GM19455 (cell line): Measurements from ENCODE around the gene POP5.
"Not testable (repeated sequence)": the region's sequence is repeated elsewhere in the genome, so short reads cannot be mapped to it uniquely, and the experiment has no call there.

Experiments used
- ATAC-seq: cut with Tn5 transposase; IDR thresholded peaks from one replicate; pipeline ENCODE4 v1.9.1; 2021; ENCODE audit not compliant: unreplicated experiment

Gene POP5

GRCh38 chr12:120580787-120581723, at the start of gene POP5:
Gene POP5 (minus strand): TSS chr12:120581402. CDS start chr12:120581362, 40 bp downstream.
- peak; percentile 92 for ATAC-seq

- ATAC-seq = no peak
These were observed 49.1 kb upstream of the POP5 start for GRCh38 chr12:120630104-120630892.

DNA sequence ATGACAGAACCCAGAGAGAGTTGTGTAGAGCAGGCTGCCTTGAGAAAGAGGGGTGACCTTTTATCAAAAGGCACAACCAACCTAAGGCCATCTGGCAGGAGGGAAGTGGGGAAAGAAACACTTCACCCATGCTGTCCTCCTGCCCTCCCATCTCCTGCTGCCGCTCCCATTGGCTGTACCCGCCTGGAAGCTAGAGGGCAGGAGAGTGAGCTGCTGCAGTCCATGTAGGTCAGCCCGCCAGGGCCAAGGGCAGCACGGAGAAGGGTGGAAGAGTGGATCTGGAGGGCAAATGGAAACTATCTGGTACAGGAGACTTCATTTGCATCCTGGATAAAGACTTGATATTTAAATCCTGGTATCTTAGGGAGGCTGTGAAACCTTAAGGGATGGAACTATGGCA, 47.7 kb upstream of the POP5 start:
- no peak for ATAC-seq

GRCh38 chr12:120625557-120626419, 44.6 kb upstream of the POP5 start:
- ATAC-seq = no peak

DNA sequence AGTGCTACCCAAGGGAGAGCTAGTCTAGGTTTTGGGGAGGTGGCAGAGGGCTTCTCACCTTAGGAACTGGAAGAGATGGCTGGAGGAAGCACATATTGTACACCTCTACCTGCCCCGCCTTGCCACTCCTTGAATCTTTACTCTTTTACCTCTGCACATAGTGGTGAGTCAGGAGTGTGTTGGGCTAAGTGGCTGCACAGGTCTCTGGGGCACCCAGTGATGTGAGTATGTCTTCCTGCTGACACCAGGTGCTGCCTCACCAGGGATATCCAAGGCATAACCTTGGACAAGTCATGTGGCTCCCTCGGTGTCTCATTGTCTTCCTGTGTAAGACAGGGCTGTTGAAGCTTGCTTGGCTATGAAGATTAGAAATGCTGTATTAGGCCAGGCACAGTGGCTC, 39.4 kb upstream of the POP5 start:
- ATAC-seq = no peak

DNA sequence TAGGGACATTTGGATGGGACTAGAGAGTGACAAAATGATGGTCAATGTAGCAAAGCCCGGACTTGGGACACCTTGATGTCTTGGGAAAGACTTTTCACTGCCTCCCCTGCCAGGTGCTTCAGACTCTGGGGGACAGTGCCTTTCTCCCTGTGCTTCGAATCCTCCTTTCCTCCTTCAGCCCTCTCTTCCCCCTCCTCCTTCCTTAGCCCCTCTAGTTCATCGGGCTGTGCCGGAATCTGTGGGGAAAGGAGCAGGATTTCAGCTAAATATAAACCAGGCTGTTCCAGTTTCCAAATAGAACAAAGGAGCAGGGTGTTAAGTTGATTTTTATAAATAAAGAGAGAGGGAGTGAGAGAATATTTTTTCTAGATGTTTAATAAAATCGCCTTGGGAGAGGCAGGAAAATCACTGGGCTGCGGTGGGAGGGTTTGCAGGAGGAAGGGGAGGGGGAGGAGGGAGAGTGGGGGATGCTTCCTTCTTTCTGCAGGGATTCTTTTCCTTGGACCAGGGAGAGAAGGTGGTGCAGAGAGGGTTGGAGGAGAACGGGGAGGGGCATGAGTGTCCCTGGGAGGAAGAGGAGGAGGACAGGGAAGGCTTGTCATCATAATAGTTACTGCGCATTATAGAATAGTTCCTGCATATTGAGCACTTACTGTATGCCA, 37.9 kb upstream of the POP5 start:
- no peak for ATAC-seq

- not testable (repeated sequence) for ATAC-seq
These were observed 36.6 kb upstream of the POP5 start for GRCh38 chr12:120617767-120618166.

- ATAC-seq = not testable (repeated sequence)
These were observed 36.0 kb upstream of the POP5 start for GRCh38 chr12:120617193-120617592.

DNA sequence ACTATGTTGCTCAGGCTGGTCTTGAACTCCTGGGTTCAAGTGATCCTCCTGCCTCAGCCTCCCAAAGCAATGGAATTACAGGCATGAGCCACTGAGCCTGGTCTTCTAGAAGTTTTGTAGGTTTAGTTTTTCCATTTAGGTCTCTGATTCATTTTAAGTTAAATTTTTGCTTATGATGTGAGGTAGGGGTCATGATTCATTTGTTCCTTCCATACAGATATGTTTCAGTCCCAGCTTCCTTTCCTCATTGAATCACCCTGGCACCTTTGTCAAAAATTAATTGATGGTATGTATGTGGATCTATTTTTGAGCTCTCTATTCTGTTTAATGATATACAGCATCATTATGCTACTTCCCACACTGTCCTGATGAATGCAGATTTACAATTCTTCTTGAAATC, 33.6 kb upstream of the POP5 start:
- ATAC-seq = no peak

DNA sequence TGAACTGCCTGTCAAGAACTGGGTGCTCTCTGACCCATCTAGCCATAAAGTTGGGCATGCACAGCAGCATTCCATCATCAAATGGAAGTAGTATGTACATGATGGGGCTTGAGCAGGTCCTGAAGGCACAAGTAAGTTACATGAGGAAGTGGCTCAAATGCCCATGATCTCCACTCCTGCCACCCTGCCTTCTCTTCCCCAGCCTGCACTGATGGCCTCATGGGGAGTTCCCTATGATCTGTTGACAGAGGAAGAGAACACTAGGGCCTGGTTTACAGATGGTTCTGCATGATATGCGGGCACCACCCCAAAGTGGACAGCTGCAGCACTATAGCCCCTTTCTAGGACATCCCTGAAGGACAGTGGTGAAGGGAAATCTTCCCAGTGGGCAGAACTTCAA, 30.3 kb upstream of the POP5 start:
- ATAC-seq = not testable (repeated sequence)

DNA sequence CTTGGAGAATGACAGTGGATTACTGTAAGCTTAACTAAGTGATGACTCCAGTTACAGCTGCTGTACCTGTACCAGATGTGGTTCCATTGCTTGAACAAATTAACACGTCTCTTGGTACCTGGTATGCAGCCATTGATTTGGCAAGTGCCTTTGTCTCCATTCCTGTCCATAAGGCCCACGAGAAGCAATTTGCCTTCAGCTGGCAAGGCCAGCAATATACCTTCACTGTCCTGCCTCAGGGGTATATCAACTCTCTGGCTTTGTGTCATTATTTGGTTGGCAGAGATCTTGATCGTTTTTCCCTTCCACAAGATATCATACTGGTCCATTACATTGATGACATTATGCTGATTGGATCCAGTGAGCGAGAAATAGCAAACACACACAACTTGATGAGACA, 29.4 kb upstream of the POP5 start:
- ATAC-seq = no peak

DNA sequence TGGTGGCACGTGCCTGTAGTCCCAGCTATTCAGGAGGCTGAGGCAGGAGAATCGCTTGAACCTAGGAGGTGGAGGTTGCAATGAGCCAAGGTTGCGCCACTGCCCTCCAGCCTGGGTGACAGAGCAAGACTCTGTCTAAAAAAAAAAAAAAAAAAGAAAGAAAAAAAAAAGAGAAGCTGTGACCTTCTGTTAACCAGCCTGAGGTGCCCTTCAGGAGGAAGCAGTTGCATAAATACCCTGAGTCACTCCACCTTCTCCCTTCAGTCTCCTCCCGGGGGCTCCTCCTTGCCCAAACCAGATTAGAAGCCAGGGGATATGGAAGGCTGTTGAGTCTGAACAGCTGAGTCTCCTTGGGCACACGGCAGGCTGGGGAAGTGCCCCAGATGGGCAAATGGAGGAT, 21.2 kb upstream of the POP5 start:
- not testable (repeated sequence) for ATAC-seq

DNA sequence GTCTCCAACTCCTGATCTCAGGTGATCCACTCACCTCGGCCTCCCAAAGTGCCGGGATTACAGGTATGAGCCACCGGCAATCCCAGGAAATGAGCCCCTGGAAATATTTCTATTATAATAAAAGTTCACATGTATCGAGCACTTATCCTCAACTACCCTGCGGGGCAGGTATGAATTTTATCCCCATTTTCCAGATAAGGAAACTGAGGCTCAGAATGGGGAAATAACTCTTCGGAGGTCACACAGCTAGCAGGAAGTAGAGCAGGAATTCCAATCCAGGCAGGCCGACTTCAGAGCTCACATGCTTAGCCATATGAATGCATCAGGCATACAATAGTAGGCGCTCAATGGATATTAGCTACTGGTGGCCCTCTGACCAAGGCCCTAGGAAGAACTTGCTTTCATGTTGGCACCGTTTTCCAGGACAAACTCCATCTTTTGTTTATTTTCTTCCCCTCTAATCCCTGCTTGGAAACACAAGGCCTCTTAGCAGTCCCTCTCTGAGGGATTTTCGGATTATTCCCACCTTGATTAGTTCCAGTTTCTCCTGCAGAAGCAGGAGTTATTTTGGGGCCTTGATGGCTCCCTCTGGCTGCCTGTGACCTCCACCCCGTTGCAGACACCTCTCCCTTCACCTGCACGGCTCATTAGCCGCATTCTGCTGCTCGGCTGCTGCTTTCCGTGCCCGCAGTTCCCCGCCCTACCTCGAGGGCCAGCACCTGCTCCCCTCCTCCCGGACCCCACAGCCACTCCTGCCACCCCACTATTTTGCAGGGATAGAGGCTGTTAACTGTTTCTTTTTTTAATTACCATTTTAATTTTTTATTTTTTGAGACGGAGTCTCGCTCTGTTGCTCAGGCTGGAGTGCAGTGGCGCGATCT, 18.7 kb upstream of the POP5 start:
- no peak for ATAC-seq

DNA sequence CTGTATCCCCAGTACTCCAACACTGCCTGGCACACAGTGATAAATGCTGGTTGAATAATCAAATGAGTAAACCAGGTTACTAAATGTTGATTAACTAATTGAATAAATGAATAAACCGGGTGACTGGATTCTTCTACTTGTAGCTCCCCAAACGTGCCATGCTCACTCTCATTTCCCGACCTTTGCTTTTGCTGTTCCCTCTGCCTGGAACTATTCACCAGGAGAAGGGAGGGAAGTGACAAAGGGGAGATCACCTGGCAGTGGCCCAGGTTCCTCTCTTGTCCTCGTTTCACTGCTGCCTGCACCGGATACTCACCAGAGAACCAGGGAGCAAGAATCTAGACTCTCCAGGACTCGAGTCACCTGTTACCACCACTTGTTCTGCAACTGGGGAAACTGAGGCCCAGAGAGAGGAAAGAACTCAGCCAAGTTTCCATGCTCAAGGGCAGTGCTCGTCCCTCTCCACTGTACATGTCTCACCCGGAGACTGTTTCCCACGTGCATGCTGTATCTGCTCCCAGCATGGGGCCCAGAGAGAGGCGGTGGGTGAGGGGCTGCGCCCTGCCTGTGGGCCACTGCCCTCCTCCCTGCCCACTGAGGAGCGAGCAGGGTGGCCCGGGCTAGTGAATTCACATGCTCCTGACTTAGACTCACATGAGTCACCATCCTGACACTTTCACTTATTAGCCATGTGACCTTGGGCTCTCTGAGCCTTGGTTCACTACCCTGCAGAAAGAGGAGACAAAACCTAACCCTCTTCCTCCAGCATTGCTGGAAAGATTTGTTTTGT, 17.7 kb upstream of the POP5 start:
- no peak for ATAC-seq

- ATAC-seq = no peak
These were observed 16.7 kb upstream of the POP5 start for GRCh38 chr12:120597861-120598260.

- ATAC-seq = no peak
These were observed 15.7 kb upstream of the POP5 start for GRCh38 chr12:120596901-120597300.

DNA sequence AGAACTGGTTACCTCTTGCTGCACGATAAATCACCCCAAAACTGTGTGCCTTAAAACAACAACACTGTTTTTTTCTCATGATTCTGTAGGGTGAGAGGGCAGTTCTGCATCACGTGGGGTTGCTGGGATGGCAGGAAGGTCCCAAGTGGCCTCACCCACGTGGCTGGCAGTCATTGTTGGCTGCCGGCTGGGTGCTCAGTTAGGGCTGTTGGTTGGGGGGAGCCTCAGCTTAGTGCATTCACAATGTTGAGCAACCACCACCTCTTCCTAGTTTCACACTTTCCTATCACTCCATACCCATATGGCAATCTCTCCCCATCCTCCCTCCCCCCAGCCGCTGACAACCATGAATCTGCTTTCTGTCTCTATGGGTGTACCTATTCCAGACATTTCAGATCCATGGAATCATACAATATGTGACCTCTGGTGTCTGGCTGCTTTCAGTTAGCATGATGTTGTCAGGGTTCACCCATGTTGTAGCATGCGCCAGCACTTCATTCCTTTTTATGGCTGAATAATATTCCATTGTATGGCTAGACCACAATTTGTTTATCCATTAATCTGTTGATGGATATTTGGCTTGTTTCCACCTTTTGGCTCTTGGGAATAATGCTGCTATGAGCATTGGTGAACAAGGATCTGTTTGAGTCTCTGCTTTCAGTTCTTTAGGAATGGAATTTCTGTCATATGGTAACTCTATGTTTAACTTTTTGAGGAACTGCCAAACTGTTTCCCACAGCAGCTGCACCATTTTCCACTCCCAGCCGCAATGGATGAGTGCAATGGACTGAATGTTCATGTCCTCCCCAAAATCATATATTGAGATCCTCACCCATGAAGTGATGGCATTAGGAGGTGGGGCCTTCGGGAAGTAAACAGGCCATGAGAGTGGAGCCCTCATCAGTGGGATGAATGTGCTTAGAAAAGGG, 11.2 kb upstream of the POP5 start:
- ATAC-seq = no peak
